DOHH2 (cell line): Measurements from ENCODE around the gene RBM47.

Experiments
- CTCF ChIP-seq: fragments of 200-600 bp; sonication (generic); IDR thresholded peaks from one replicate; pipeline ENCODE4 v1.5.1; 2014; ENCODE audit warnings: antibody characterized with exemption, mild to moderate bottlenecking, low read depth, low read length; ENCODE audit not compliant: poor library complexity, severe bottlenecking
- EZH2phosphoT487 ChIP-seq: fragments of 200-600 bp; sonication (generic); IDR thresholded peaks from 2 replicates; pipeline ENCODE4 v1.6.1; 2017; ENCODE audit warnings: borderline replicate concordance, mild to moderate bottlenecking, antibody characterized with exemption, low read length, moderate library complexity, mixed read lengths

GRCh38 chr4:40526741-40527140 lies 102.9 kb downstream of the RBM47 start:
- TF ChIP-seq CTCF (no peak), EZH2phosphoT487 (no peak)
